GM18505 (cell line): ENCODE measurements around the gene AGBL5.
"Not testable (repeated sequence)": the region's sequence is repeated elsewhere in the genome, so short reads cannot be mapped to it uniquely, and the experiment has no call there.

Source experiments
- ATAC-seq: cut with Tn5 transposase; IDR thresholded peaks from one replicate; pipeline ENCODE4 v1.9.1; 2021; ENCODE audit not compliant: unreplicated experiment
- POLR2A ChIP-seq: IDR thresholded peaks from 4 replicates; pipeline ENCODE4 v1.6.1; 2011; ENCODE audit warnings: borderline replicate concordance; ENCODE audit not compliant: insufficient read depth, insufficient read length; ENCODE audit errors: extremely low read depth

The AGBL5 gene

GRCh38 chr2:27109083-27109482 lies 57.6 kb downstream of the AGBL5 start:
- no peak for TF ChIP-seq POLR2A
- ATAC-seq: no peak

GRCh38 chr2:27110603-27111352 lies 59.3 kb downstream of the AGBL5 start:
- ATAC-seq: not testable (repeated sequence)

GRCh38 chr2:27111392-27112078 lies 60.1 kb downstream of the AGBL5 start:
- not testable (repeated sequence) for ATAC-seq

GRCh38 chr2:27115519-27115918 lies 64.1 kb downstream of the AGBL5 start:
- ATAC-seq: no peak
- no peak for TF ChIP-seq POLR2A

GRCh38 chr2:27117995-27118524 lies 66.6 kb downstream of the AGBL5 start:
- TF ChIP-seq POLR2A: no peak
- no peak for ATAC-seq

- no peak for TF ChIP-seq POLR2A
- ATAC-seq: no peak
Observed at GRCh38 chr2:27118525-27119329, 67.3 kb downstream of the AGBL5 start, which contains the start of gene CGREF1. CGREF1 (minus strand) TSS chr2:27119128; CDS start chr2:27104366, 14,762 bp downstream.

- ATAC-seq: not testable (repeated sequence)
Observed at GRCh38 chr2:27119330-27119670, 67.8 kb downstream of the AGBL5 start.
